ENCODE measurements around the gene NCOA7. TPM values are rescaled to one million over a fixed set of nuclear protein-coding genes. Genes with fewer than 3 reads are reported as not detected.

Gene NCOA7
- total RNA-seq, 1 experiment from 2014 or later = 51.0 TPM

GRCh38 chr6:125816828-125817280 is 26.1 kb downstream of the NCOA7 start:
- H3K27ac ChIP-seq = no peak overlapping the region
- H3K9me3 ChIP-seq (ENCODE audit: insufficient read depth, low read depth) = no peaks in the 10 kb centered on the region
- POLR2A ChIA-PET (ENCODE audit: unreplicated experiment) = no interaction called here
- H3K27me3 ChIP-seq (ENCODE audit: insufficient read depth, low read depth) = no peaks in the 10 kb centered on the region
- peaks cover 41% of the 10 kb centered on the region for H3F3A ChIP-seq (ENCODE audit: insufficient read depth, low read depth)
- no peaks in the 10 kb centered on the region for H4K20me1 ChIP-seq (ENCODE audit: insufficient read depth)
- no peak overlapping the region for H2AFZ ChIP-seq
- H3K4me1 ChIP-seq (replicated peaks; ENCODE audit: insufficient read depth) = peaks cover 72% of the 10 kb centered on the region
- no peak for DNase-seq
- BruUV-seq (replicated peaks) = no TSS peak
- intact Hi-C loops (cut with micrococcal nuclease; ENCODE audit: unreplicated experiment) = no loop called here
- no peak overlapping the region for H3K4me2 ChIP-seq
- CTCF ChIA-PET = no interaction called here
- no peaks in the 10 kb centered on the region; the same call in 1 of the 2 replicates for H3K9me2 ChIP-seq (ENCODE audit: insufficient read depth)
- no peak overlapping the region for H3K4me3 ChIP-seq
- TF ChIP-seq, protein P1, sequence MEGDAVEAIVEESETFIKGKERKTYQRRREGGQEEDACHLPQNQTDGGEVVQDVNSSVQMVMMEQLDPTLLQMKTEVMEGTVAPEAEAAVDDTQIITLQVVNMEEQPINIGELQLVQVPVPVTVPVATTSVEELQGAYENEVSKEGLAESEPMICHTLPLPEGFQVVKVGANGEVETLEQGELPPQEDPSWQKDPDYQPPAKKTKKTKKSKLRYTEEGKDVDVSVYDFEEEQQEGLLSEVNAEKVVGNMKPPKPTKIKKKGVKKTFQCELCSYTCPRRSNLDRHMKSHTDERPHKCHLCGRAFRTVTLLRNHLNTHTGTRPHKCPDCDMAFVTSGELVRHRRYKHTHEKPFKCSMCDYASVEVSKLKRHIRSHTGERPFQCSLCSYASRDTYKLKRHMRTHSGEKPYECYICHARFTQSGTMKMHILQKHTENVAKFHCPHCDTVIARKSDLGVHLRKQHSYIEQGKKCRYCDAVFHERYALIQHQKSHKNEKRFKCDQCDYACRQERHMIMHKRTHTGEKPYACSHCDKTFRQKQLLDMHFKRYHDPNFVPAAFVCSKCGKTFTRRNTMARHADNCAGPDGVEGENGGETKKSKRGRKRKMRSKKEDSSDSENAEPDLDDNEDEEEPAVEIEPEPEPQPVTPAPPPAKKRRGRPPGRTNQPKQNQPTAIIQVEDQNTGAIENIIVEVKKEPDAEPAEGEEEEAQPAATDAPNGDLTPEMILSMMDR (conservative IDR thresholded peaks at IDR 0.05) = no peak
- no peak for TF ChIP-seq EZH2 (IDR thresholded peaks at IDR 0.05; ENCODE audit: low read depth)
- peaks cover 34% of the 10 kb centered on the region for H3K79me2 ChIP-seq (ENCODE audit: low read depth)
- peaks cover 41% of the 10 kb centered on the region for H3K36me3 ChIP-seq (ENCODE audit: low read depth)

- no peaks in the 10 kb centered on the region for H3K27me3 ChIP-seq (ENCODE audit: insufficient read depth, low read depth)
- TF ChIP-seq EZH2 (IDR thresholded peaks at IDR 0.05; ENCODE audit: low read depth) = no peak
- TF ChIP-seq, protein P1 (conservative IDR thresholded peaks at IDR 0.05) = no peak
- H3K4me1 ChIP-seq (replicated peaks; ENCODE audit: insufficient read depth) = peaks cover 67% of the 10 kb centered on the region
- H4K20me1 ChIP-seq (ENCODE audit: insufficient read depth) = no peaks in the 10 kb centered on the region
- POLR2A ChIA-PET (ENCODE audit: unreplicated experiment) = no interaction called here
- BruUV-seq (replicated peaks) = no TSS peak
- intact Hi-C loops (cut with micrococcal nuclease; ENCODE audit: unreplicated experiment) = loop anchor here (2.0 kb wide), 1 partner anchor 27 kb away; the partner anchor contains the start of gene NCOA7
- no peaks in the 10 kb centered on the region for H3K9me2 ChIP-seq (ENCODE audit: insufficient read depth)
- H3K9me3 ChIP-seq (ENCODE audit: insufficient read depth, low read depth) = no peaks in the 10 kb centered on the region
- H3K27ac ChIP-seq = peak overlapping the region; percentile 85
- H3K4me3 ChIP-seq = peak overlapping the region; percentile 28; the same call in 1 of the 2 replicates
- H3F3A ChIP-seq (ENCODE audit: insufficient read depth, low read depth) = peaks cover 31% of the 10 kb centered on the region
- peaks cover 48% of the 10 kb centered on the region for H3K36me3 ChIP-seq (ENCODE audit: low read depth)
- H3K4me2 ChIP-seq = peak overlapping the region; percentile 77
- peaks cover 27% of the 10 kb centered on the region for H3K79me2 ChIP-seq (ENCODE audit: low read depth)
- CTCF ChIA-PET = interaction anchor here (0.6 kb wide), 1 partner anchor 10 kb away, joined by 3 read pairs; no protein-coding TSS in a partner anchor
- H2AFZ ChIP-seq = no peak overlapping the region
- DNase-seq = no peak
These were observed 27.5 kb downstream of the NCOA7 start for GRCh38 chr6:125818225-125818657.

DNA sequence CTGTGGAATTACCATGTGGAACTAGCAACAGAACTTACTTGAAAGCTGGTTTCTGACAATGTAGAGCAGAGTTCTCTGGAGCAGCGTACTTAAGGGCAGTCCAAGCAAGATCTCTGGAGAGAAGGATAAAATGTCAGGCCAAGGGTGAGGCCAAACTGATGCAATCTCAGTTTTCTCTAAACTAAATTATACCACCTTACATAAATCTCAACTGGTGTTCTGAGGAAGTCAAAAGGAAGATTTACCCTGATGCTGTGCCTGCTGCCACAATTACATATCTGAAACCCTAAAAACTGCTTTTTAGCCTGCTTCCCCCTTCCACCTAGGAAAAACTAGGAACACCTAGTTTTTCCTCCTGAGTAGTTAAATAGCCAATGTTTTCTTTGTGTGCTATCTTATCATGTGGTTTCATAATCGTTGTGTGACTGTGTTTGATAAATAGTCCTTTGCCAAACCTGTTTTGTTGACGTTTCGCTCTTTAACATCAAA is 28.1 kb downstream of the NCOA7 start:
- intact Hi-C loops (cut with micrococcal nuclease; ENCODE audit: unreplicated experiment) = loop anchor here (2.0 kb wide), 1 partner anchor 28 kb away; the partner anchor contains the start of gene NCOA7
- Histone ChIP-seq H3K27ac (peak overlapping the region; percentile 85), H3K27me3 (ENCODE audit: insufficient read depth, low read depth) (no peaks in the 10 kb centered on the region), H3K4me1 (replicated peaks; ENCODE audit: insufficient read depth) (peaks cover 67% of the 10 kb centered on the region), H3K36me3 (ENCODE audit: low read depth) (peaks cover 48% of the 10 kb centered on the region), H3F3A (ENCODE audit: insufficient read depth, low read depth) (peaks cover 31% of the 10 kb centered on the region), H3K9me3 (ENCODE audit: insufficient read depth, low read depth) (no peaks in the 10 kb centered on the region), H3K4me3 (peak overlapping the region; percentile 28; the same call in 1 of the 2 replicates), H3K4me2 (peak overlapping the region; percentile 77), H4K20me1 (ENCODE audit: insufficient read depth) (no peaks in the 10 kb centered on the region), H3K9me2 (ENCODE audit: insufficient read depth) (no peaks in the 10 kb centered on the region), H2AFZ (0 out of 2 replicates have a peak overlapping the region, but pooled peaks have one; percentile 5), H3K79me2 (ENCODE audit: low read depth) (peaks cover 24% of the 10 kb centered on the region)
- no peak for TF ChIP-seq EZH2 (IDR thresholded peaks at IDR 0.05; ENCODE audit: low read depth)
- TF ChIP-seq, protein P1 (conservative IDR thresholded peaks at IDR 0.05) = no peak
- POLR2A ChIA-PET (ENCODE audit: unreplicated experiment) = no interaction called here
- DNase-seq = peak in 1 of 2 experiments; percentile 78
- BruUV-seq (replicated peaks) = no TSS peak
- CTCF ChIA-PET = no interaction called here

All from PC-9 (cell line).